Spleen (tissue), 7 donors: ENCODE measurements around the gene IL33.

Experiments used
- CTCF ChIP-seq, 11 experiments: fragments of 200-600 bp in 7 of 11; fragments of 450-650 bp in 4 of 11; sonication (generic) in 4 of 11; IDR thresholded peaks in 8 of 11; conservative IDR thresholded peaks in 3 of 11; 1 replicate in 7 of 11; 2 replicates in 4 of 11; pipeline versions ENCODE4 v1.4.0 to v1.8.0; 2016 to 2021; ENCODE audit warnings: antibody characterized with exemption in 11 of 11, inconsistent platforms in 4 of 11, mild to moderate bottlenecking in 1 of 11
- POLR2A ChIP-seq, 3 donors: fragments of 450-650 bp; IDR thresholded peaks; one replicate each; pipeline ENCODE4 v1.5.1; 2017; ENCODE audit warnings: antibody characterized with exemption in 3 of 3, mild to moderate bottlenecking in 1 of 3
- POLR2AphosphoS5 ChIP-seq, 3 donors: sonication (generic); formaldehyde crosslinking; IDR thresholded peaks; one replicate each; pipeline ENCODE4 v1.5.1; 2017; ENCODE audit warnings: antibody characterized with exemption in 3 of 3
- donor health status: DM: no; HTN: no; CAD: no; lungs with moderate emphysema.
- donor health status: DM: no; HTN: no; CAD: no.
- donor health status: DM: no; HTN: no; CAD: no.

- TF ChIP-seq CTCF (IDR thresholded peaks at IDR 0.05 in 8 of 11, conservative IDR thresholded peaks at IDR 0.05 in 3 of 11) (no peak), POLR2A (IDR thresholded peaks at IDR 0.05) (no peak), POLR2AphosphoS5 (IDR thresholded peaks at IDR 0.05) (no peak)
Measured at GRCh38 chr9:6229619-6230018, 14.0 kb downstream of the IL33 start.
